Measurements from ENCODE around the gene POLRMT. TPM values are rescaled to one million over a fixed set of nuclear protein-coding genes. Genes with fewer than 3 reads are reported as not detected.
"Not testable (repeated sequence)": the region's sequence is repeated elsewhere in the genome, so short reads cannot be mapped to it uniquely, and the experiment has no call there.

Gene POLRMT
- total RNA-seq, 1 experiment from 2014 or later: 20.5 TPM

- DNase-seq (ENCODE audit: low read depth): no peak
These were observed 5.2 kb downstream of the POLRMT start for GRCh38 chr19:628168-628567.

DNA sequence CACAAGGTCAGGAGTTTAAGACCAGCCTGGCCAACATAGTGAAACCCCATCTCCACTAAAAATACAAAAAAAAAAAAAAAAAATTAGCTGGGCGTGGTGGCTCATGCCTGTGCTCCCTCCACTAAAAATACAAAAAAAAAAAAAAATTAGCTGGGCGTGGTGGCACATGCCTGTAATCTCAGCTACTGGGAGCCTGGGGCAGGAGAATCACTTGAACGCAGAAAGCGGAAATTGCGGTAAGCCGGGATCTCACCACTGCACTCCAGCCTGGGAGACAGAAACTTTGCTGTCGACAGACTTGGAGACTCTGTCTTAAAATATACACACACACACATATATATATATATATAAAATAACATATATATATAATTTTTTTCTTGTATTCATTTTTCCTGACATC is 6.8 kb downstream of the POLRMT start:
- DNase-seq (ENCODE audit: low read depth): not testable (repeated sequence)

DNA sequence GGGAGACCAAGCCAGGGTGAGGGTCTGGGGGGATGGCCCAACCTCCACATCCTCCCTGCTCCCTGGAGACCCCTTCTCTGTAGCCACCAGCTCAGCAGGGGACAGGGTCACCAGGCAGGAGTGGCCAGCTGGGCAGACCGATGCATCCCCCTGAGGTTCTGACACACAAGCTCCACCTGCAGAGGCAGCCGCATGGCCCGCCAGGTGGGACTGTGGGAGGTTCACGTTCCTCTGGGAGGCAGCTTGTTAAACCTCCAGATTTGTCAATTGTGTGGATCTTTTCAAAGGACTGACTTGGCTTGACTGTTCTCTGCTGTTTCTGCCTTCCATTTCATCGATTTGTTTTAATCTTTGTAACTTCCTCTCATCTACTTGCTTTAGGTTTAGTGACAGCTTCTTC is 8.1 kb downstream of the POLRMT start:
- no peak for DNase-seq (ENCODE audit: low read depth)

DNA sequence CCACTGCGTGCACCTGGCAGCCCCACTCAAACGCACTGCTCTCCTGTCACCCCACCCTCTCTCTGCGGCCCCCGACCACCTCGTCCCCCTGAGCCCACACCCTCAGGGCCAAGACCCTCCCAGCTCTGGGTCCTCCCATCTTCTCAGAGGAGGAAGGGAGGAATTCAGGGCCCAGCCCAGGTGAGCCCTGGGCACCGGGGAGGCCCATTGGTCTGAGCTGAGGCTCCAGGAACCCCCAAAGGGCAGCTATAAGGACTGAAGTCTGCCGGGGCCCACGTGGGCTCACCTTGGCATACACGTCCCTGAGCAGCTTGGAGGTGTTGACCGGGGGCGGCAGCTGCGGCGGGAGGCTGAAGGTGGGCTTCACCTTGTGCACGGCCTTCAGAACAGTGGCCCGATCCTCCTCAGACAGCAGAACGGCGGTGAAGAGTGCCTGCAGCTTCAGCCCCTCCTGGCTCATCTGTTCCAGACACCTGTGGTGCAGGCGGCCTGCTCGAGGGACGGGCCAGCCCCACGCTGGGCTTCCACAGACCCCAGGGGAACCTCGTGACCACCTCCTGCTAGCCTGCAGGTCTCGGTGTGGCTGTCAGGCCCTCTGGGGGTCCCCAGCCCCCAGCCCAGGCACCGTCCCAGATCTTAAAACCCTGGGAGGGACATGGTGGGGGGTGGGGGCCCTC is 8.8 kb downstream of the POLRMT start:
- no peak for DNase-seq (ENCODE audit: low read depth)

DNA sequence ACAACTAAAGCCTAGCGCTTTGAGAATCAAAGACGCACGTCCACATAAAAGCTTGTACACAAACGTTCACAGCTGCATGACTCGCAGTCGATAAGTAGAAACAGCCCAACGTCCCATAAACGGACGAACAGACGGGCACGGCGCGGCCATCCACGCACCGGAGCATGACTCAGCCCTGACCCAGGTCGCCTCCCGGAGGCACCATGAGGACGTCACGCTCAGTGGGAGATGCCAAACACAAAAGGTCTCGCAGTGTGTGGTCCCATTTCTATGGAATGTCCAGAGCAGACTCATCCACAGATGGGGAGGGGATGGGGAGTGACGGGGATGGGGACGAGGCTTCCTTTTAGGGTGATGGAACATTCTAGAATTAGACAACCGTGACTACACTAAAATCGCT is 9.4 kb downstream of the POLRMT start:
- peak; percentile 94 for DNase-seq (ENCODE audit: low read depth)

GRCh38 chr19:623175-623916 is 10.0 kb downstream of the POLRMT start:
- no peak for DNase-seq (ENCODE audit: low read depth)

- DNase-seq (ENCODE audit: low read depth): no peak
These were observed 10.7 kb downstream of the POLRMT start for GRCh38 chr19:622666-623065.

GRCh38 chr19:621819-622218 is 11.5 kb downstream of the POLRMT start:
- DNase-seq (ENCODE audit: low read depth): no peak

DNA sequence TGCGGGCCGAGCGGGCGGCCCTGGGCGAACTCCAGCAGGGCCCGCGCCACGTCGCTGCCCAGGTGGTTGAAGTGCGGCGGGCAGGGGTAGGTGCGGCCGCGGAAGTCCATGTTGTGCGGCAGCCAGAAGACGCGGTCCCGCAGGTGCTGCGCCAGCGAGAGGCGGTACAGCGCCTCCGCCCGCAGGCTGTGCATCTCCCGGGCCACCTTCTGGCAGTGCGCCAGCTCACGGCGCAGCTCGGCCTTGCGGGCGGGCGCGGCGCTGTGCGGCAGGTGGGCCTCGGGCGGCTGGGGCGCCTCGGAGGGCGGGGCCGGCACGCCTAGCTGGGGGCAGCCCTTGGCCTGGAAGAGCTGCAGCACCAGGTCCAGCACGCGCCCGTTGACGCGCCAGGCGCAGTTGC is 12.1 kb downstream of the POLRMT start:
- not testable (repeated sequence) for DNase-seq (ENCODE audit: low read depth)

DNA sequence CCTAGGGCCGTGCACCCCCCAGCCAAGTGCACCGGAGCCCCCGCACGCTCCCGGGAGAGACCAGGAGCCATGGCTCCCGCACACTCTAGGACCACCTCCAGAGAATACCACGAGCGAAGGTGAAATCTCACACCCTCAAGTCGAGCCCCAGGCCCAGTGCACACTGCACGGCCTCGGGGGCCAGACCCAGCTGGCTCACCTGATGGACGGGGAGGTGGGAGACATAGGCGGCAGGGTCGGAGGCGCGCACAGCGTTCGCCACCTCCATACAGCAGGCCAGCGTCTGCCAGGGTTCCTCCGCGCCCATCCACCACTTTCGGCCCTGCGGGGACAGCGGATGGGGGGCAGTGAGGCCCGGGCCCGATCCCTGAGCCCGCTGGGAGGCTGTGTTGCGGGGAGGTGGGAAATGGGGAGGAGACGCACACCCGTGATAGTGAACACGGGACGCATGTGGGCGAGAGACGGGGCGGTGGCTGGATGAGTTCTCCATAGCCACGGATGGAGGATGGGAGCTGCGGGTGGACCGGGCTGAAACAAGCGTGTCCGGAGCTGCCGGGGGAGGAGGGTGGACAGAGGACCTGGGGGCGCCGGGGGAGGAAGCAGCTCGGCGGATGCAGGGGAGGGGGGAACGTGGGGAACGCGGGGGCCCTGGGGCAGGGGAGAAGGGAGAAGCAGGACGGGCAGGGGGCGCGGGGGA is 13.0 kb downstream of the POLRMT start:
- no peak for DNase-seq (ENCODE audit: low read depth)

- DNase-seq (ENCODE audit: low read depth): no peak
These were observed 13.9 kb downstream of the POLRMT start for GRCh38 chr19:619286-620002.

DNA sequence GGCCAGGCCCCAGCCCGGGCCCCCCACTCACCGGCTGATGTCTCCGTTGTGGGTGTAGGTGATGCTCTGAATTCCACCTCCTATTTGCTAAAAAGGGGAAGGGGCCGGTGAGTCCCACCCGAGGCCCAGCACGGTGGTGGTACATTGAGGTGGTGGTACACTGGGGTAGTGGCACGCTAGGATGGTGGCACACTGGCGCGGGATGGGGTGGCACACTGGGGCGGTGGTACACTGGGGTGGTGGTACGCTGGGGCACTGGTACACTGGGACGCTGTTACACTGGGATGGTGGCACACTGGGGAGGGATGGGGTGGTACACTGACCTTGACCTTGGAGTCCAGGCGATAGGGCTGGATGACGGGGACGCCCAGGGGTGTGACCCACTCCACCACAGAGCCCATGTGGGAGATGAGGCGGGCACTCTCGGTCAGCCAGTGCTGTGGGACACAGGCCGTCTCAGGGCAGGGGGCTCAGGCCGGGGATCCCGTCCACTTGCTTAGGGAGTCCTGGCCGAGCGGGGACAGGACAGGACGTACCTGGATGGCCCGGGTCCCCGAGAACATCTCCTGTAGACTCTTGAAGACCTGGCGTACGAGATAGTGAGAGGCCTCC is 14.6 kb downstream of the POLRMT start:
- no peak for DNase-seq (ENCODE audit: low read depth)

- no peak for DNase-seq (ENCODE audit: low read depth)
These were observed 15.1 kb downstream of the POLRMT start for GRCh38 chr19:618247-618619.

- DNase-seq (ENCODE audit: low read depth): no peak
These were observed 15.6 kb downstream of the POLRMT start for GRCh38 chr19:617551-618246.

DNA sequence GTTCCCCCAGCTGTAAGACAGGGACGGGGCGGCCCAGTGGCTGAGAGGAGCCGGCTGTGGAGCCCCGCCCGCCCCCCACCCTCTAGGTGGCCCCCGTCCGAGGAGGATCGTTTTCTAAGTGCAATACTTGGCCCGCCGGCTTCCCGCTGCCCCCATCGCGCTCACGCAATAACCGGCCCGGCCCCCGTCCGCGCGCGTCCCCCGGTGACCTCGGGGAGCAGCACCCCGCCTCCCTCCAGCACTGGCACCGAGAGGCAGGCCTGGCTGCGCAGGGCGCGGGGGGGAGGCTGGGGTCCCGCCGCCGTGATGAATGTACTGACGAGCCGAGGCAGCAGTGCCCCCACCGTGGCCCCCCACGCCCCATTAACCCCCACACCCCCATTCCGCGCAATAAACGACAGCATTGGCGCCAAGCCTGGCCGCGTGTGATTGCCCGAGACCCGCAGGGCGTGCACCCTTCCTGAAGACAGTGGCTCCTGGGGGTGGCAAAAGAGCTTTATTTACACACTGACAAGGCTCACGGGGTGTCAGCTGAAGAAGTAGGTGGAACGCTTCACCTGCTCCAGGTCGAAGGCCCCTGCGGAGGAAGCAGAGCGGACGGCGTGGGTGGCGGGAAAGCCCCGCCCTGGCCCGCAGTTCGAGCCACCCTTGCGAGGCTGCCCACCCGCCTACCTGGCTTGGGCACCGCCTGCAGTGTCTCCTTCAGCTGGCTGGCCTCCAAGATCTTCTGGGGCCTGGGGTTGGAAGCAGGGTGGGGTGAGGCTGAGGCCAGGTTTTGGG is 16.4 kb downstream of the POLRMT start:
- DNase-seq (ENCODE audit: low read depth): no peak

GRCh38 chr19:616062-616700 is 17.2 kb downstream of the POLRMT start:
- DNase-seq (ENCODE audit: low read depth): no peak

DNA sequence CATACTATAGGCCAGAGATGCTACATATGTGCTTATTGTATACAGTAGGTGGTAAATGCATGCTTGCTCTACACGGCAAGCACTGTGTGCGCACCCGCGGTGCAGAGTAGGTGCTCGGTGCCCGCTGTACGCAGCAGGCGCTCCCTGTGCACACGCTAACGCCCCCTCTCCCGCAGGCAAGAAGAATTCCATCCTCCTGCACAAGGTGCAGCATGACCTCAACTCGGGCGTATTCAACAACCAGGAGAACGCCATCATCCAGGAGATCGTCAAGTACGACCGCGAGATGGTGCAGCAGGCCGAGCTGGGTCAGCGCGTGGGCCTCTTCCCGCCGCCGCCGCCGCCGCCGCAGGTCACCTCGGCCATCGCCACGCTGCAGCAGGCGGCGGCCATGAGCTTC is 17.7 kb downstream of the POLRMT start:
- DNase-seq (ENCODE audit: low read depth): no peak

DNA sequence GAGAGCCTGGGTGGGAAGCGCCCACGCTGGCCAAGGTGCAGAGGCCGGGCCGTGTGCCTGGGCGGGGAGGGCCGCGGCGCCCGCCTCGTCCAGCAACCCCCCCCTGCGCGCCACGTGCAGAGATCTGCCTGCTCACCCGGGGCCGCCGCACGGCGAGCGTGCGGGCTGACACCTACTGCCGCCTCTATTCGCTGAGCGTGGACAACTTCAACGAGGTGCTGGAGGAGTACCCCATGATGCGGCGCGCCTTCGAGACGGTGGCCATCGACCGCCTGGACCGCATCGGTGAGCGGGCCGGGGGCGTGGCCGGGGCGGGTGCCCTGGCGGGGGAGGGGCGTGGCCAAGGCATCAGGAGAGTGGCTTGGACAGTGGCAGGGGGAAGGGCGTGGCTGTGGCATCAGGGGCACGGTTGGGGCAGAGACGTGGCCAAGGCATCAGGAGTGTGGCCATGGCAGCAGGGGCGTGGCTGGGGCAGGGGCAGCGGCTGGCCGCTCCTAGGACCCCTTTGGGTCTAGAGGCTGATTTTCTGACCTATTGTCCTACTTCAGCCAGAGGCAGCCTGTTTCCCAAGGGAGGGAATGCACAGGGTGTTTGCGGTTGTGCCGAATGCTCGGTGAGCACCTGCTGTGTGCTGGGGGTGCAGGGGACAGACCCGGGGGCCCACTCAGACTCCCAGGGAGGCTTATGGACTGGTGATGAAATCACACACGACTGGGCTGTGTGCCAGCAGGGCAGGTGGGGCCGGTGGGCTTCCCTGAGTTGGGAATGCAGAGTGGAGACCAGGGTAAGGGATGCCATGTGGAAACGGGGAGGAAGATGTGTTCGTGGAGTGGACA is 19.4 kb downstream of the POLRMT start:
- DNase-seq (ENCODE audit: low read depth): no peak

DNA sequence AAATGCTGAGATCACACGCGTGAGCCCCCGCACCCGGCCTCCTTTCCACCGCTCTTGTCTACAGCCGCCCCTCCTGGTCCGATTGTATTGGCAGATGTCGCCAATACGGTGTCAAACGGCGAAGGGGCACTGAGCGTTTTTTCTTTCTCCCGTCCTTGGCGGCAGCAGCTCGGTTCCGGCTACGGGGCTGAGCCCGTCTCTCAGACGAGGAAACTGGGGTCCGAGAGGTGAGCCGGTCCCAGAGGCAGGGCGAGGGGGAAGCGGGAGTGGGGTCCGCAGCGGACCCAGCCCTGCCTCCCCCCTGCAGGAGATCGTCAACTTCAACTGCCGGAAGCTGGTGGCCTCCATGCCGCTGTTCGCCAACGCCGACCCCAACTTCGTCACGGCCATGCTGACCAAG is 20.4 kb downstream of the POLRMT start:
- no peak for DNase-seq (ENCODE audit: low read depth)

All from RPMI7951 (cell line).